T-helper 2 cell treated with Interferon-gamma antibody and Interleukin-4, amounts not matched to agents 5 μg/mL and 100 μg/mL, for 36 hours (primary cell): Measurements from ENCODE around the gene HPS3.

Experiments
- DNase-seq: peaks from one replicate; pipeline ENCODE4 v3.0.0; 2021; ENCODE audit warnings: low spot score
- H3K27ac Mint-ChIP-seq: one replicate; pipeline ENCODE4 v1.8.0; 2021; ENCODE audit warnings: mild to moderate bottlenecking, mixed read lengths
- H3K27me3 Mint-ChIP-seq: one replicate; pipeline ENCODE4 v1.8.0; 2021; ENCODE audit warnings: low read depth, mixed read lengths
- H3K36me3 Mint-ChIP-seq: one replicate; pipeline ENCODE4 v1.8.0; 2021; ENCODE audit warnings: low read depth, mixed read lengths
- H3K4me1 Mint-ChIP-seq: one replicate; pipeline ENCODE4 v1.8.0; 2021; ENCODE audit warnings: low read depth, mixed read lengths
- H3K4me3 Mint-ChIP-seq: one replicate; pipeline ENCODE4 v1.8.0; 2022; ENCODE audit warnings: mild to moderate bottlenecking, moderate library complexity, mixed read lengths
- H3K9me3 Mint-ChIP-seq: one replicate; pipeline ENCODE4 v1.8.0; 2021; ENCODE audit warnings: mixed read lengths

Gene HPS3

GRCh38 chr3:149101154-149101553, 28.3 kb upstream of the HPS3 start:
- DNase-seq: no peak
- H3K27me3 Mint-ChIP-seq: peaks cover 22% of the 10 kb centered on the region
- no peaks in the 10 kb centered on the region for H3K4me1 Mint-ChIP-seq
- H3K9me3 Mint-ChIP-seq: peaks cover 2% of the 10 kb centered on the region
- H3K27ac Mint-ChIP-seq: no peak overlapping the region
- no peaks in the 10 kb centered on the region for H3K36me3 Mint-ChIP-seq
- no peak overlapping the region for H3K4me3 Mint-ChIP-seq

- Mint-ChIP-seq H3K4me1 (no peaks in the 10 kb centered on the region), H3K36me3 (no peaks in the 10 kb centered on the region), H3K4me3 (no peak overlapping the region), H3K27me3 (peaks cover 26% of the 10 kb centered on the region), H3K27ac (no peak overlapping the region), H3K9me3 (peaks cover 3% of the 10 kb centered on the region)
- DNase-seq: no peak
Measured at GRCh38 chr3:149101641-149102040, 27.8 kb upstream of the HPS3 start.

- Mint-ChIP-seq H3K36me3 (no peaks in the 10 kb centered on the region), H3K9me3 (peaks cover 3% of the 10 kb centered on the region), H3K4me1 (no peaks in the 10 kb centered on the region), H3K4me3 (no peak overlapping the region), H3K27me3 (peaks cover 24% of the 10 kb centered on the region), H3K27ac (no peak overlapping the region)
- DNase-seq: no peak
Measured at GRCh38 chr3:149104484-149104883, 25.0 kb upstream of the HPS3 start.

GRCh38 chr3:149114458-149114857, 15.0 kb upstream of the HPS3 start:
- Mint-ChIP-seq H3K27ac (no peak overlapping the region), H3K36me3 (no peaks in the 10 kb centered on the region), H3K4me1 (no peaks in the 10 kb centered on the region), H3K27me3 (no peaks in the 10 kb centered on the region), H3K9me3 (no peaks in the 10 kb centered on the region), H3K4me3 (no peak overlapping the region)
- DNase-seq: no peak

- Mint-ChIP-seq H3K9me3 (no peaks in the 10 kb centered on the region), H3K27ac (no peak overlapping the region), H3K4me1 (peaks cover 2% of the 10 kb centered on the region), H3K4me3 (no peak overlapping the region), H3K27me3 (no peaks in the 10 kb centered on the region), H3K36me3 (no peaks in the 10 kb centered on the region)
- DNase-seq: no peak
Measured at GRCh38 chr3:149115114-149115513, 14.3 kb upstream of the HPS3 start.

- Mint-ChIP-seq H3K36me3 (no peaks in the 10 kb centered on the region), H3K9me3 (no peaks in the 10 kb centered on the region), H3K27ac (no peak overlapping the region), H3K4me1 (peaks cover 8% of the 10 kb centered on the region), H3K27me3 (peaks cover 3% of the 10 kb centered on the region), H3K4me3 (no peak overlapping the region)
- no peak for DNase-seq
Measured at GRCh38 chr3:149118724-149119123, 10.7 kb upstream of the HPS3 start.

GRCh38 chr3:149119466-149119865, 10.0 kb upstream of the HPS3 start:
- Mint-ChIP-seq H3K27ac (no peak overlapping the region), H3K27me3 (peaks cover 8% of the 10 kb centered on the region), H3K4me3 (no peak overlapping the region), H3K36me3 (no peaks in the 10 kb centered on the region), H3K4me1 (peaks cover 8% of the 10 kb centered on the region), H3K9me3 (no peaks in the 10 kb centered on the region)
- DNase-seq: no peak

GRCh38 chr3:149120051-149120972, 9.1 kb upstream of the HPS3 start:
- no peak for DNase-seq
- no peak overlapping the region for H3K27ac Mint-ChIP-seq
- H3K4me3 Mint-ChIP-seq: no peak overlapping the region
- H3K36me3 Mint-ChIP-seq: no peaks in the 10 kb centered on the region
- peaks cover 8% of the 10 kb centered on the region for H3K4me1 Mint-ChIP-seq
- H3K27me3 Mint-ChIP-seq: peaks cover 15% of the 10 kb centered on the region
- H3K9me3 Mint-ChIP-seq: no peaks in the 10 kb centered on the region

- Mint-ChIP-seq H3K4me1 (peaks cover 8% of the 10 kb centered on the region), H3K27me3 (peaks cover 30% of the 10 kb centered on the region), H3K4me3 (no peak overlapping the region), H3K27ac (no peak overlapping the region), H3K9me3 (no peaks in the 10 kb centered on the region), H3K36me3 (no peaks in the 10 kb centered on the region)
- DNase-seq: no peak
Measured at GRCh38 chr3:149122721-149123578, 6.5 kb upstream of the HPS3 start.

GRCh38 chr3:149128821-149129220, 617 bp upstream of the HPS3 start:
- H3K4me3 Mint-ChIP-seq: peak overlapping the region; percentile 90

GRCh38 chr3:149131589-149131988, 2.2 kb downstream of the HPS3 start:
- H3K4me1 Mint-ChIP-seq: peaks cover 35% of the 10 kb centered on the region
- H3K36me3 Mint-ChIP-seq: peaks cover 25% of the 10 kb centered on the region
- H3K27ac Mint-ChIP-seq: peak overlapping the region; percentile 11
- DNase-seq: no peak
- H3K27me3 Mint-ChIP-seq: peaks cover 10% of the 10 kb centered on the region
- no peaks in the 10 kb centered on the region for H3K9me3 Mint-ChIP-seq
- H3K4me3 Mint-ChIP-seq: peak overlapping the region; percentile 90

More at GRCh38 chr3:149128821-149129220, 617 bp upstream of the HPS3 start:
- Mint-ChIP-seq H3K9me3 (no peaks in the 10 kb centered on the region), H3K27me3 (peaks cover 29% of the 10 kb centered on the region), H3K4me1 (peaks cover 33% of the 10 kb centered on the region), H3K36me3 (peaks cover 17% of the 10 kb centered on the region), H3K27ac (peak overlapping the region; percentile 87)
- no peak for DNase-seq

GRCh38 chr3:149134575-149134974, 5.1 kb downstream of the HPS3 start:
- Mint-ChIP-seq H3K9me3 (no peaks in the 10 kb centered on the region), H3K27ac (no peak overlapping the region), H3K4me1 (peaks cover 29% of the 10 kb centered on the region), H3K27me3 (no peaks in the 10 kb centered on the region), H3K4me3 (no peak overlapping the region), H3K36me3 (peaks cover 25% of the 10 kb centered on the region)
- DNase-seq: no peak

- Mint-ChIP-seq H3K27me3 (no peaks in the 10 kb centered on the region), H3K9me3 (no peaks in the 10 kb centered on the region), H3K36me3 (peaks cover 29% of the 10 kb centered on the region), H3K4me3 (no peak overlapping the region), H3K4me1 (no peaks in the 10 kb centered on the region), H3K27ac (no peak overlapping the region)
- DNase-seq: no peak
Measured at GRCh38 chr3:149142682-149143081, 13.2 kb downstream of the HPS3 start.

- DNase-seq: no peak
- H3K4me1 Mint-ChIP-seq: no peaks in the 10 kb centered on the region
- H3K4me3 Mint-ChIP-seq: no peak overlapping the region
- no peaks in the 10 kb centered on the region for H3K9me3 Mint-ChIP-seq
- no peak overlapping the region for H3K27ac Mint-ChIP-seq
- peaks cover 41% of the 10 kb centered on the region for H3K36me3 Mint-ChIP-seq
- H3K27me3 Mint-ChIP-seq: no peaks in the 10 kb centered on the region
Measured at GRCh38 chr3:149145356-149145755, 15.9 kb downstream of the HPS3 start.
